ENCODE results near the gene FMN1.

Gene FMN1

DNA sequence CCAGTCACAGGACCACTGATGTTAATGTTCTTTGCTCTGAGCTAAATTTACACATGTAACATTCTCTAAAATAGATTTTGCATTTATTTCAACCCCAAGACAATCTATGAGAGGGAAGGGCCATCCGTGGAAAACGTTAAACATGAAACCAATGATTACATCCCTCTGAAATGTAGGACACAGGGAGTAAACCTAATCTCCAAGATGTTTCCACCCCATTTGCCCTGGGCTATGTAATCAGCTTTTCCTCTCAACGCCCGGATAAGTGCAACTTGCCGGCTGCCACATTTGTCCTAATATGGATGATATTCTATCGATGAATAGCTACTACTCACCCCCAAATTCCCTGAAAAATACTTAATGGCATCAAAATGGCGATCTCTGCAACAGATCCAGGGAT, 6.4 kb upstream of the FMN1 start:
- DNase-seq: no peak

DNA sequence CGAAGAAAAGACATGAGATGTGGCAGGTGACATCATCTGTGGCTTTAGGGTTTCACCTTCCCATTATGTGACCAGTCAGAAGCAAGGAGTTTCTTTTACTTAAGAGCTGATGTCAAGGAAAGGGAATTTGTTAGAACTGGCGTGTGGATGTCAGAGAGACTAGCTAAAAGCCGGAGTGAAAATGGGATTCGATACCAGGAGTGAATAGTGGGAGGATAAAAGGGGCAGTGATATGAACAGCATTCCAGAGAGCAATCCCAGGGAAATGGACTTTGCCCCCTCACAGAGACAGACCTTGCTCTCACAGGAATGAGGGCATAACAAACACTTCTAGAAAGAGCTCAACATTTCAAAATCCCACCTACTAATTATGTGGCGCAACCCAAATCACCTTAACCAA, 5.9 kb upstream of the FMN1 start:
- no peak for DNase-seq

DNA sequence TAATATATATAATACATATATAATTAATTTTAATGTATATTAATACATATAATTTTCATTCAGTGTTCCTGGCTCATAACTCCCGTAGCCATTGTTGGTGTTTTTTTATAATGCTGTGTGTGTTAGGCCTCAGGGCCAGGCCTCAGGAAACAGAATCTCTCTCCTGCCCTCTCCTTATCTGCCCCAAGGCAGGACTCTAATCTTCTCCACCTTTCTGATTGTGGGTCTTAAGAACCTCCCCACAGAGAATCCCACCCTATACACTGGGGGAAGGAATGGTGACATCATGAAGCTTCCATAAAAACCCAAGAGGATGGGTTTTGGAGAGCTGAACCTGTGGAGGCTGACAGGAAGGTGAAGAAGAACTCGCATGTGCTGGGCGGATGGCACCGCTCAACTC, 4.0 kb upstream of the FMN1 start:
- DNase-seq: no peak

DNA sequence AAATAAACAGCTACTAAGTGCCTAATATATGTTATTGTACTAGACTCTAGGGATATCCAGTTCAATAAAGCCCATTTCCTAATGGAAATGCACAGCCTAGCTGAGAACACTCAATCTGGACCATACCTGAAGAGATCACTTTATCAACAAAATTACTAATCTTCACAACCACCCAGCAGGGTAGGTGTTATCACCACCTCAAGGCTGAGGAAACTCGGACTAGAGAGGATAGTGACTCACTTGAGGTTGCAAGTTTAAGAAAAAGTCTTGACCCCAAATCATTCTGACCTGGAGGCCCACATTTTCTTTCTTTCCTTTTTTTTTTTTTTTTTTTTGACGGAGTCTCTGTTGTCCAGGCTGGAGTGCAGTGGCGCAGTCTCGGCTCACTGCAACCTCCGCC, 3.1 kb upstream of the FMN1 start:
- DNase-seq: no peak

DNA sequence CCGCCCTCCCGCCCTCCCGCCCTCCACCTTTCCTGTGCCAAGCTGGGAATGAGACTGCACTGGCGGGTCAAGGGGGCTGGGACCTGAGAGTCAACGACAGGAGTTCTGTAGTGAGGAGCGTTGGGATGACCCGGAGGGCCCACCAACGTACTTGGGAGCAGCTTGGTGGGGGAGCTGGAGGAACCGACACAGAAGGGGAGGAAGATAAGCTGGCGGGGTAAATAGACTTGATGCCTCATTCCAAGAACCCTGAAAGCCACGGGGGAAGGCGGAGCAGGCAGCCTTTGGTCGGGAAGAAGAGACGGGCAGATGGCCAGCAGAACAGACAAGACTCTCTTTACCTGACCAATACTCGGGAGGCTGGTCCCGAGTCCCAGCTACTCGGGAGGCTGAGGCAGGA, 277 bp downstream of the FMN1 start:
- peak; percentile 17 for DNase-seq

DNA sequence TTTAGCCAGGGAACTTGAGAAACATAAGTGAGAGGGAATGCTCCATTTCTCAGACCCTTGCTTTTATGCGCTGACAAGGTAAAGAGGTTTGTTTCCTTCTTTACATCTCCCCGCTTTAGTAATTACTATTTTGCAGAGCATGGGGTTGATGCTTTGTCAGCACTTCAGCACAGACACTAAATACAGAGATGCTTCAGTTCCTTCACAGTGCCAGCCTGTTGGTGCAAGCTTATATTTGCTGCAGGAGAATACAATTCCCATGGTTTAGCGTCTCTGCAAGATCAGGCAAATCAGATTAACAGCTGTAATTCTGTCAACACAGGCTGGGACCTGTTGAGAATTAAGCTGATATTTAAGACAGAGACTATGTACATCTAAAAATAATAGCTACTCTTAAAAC, 2.9 kb downstream of the FMN1 start:
- DNase-seq: no peak

DNA sequence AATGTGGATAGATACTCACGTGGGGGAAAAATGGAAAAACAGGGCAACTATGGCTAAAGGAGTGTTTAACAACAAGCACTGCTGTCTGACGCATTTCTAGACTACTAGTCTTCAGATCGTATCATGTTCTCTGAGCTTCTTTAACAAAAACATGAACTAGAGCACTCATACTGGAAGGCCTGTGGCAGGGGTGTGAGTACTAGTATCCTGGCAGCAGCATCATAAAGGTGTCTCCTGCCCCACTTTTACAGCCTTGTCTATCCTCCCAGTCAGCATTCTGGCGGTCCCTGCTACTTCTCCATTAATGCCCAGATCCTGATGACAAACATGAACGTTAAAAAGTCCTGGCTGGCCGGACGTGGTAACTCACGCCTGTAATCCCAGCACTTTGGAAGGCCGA, 4.0 kb downstream of the FMN1 start:
- no peak for DNase-seq

DNA sequence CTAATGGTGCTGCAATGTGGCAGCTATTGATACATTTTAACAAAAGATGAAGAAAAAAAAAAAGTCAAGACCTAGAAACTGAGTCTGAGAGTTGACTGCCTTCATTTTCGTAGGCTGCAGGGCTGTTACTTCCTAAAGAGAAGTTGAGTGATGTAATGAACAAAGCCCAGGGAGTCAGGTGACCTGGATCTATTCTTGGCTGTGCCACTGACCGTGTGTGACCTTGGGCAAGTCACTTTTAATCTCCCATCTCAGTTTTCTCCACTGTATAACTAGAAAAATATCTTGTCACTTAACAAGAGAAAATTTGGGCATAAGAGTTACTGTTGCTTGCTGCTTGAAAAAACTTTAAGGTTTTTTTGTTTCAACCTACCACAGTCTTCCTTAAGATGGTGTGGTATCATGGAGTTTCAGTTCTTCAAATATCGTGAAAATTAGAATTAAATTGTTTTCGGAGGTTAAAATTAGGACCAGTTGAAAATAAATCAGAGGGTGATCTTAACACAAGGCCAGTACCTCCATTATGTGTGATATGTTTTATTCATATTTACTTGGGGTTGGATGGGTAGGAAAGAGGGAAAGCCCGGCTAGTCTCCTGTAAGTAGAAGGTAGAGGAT, 5.8 kb downstream of the FMN1 start:
- DNase-seq: no peak

DNA sequence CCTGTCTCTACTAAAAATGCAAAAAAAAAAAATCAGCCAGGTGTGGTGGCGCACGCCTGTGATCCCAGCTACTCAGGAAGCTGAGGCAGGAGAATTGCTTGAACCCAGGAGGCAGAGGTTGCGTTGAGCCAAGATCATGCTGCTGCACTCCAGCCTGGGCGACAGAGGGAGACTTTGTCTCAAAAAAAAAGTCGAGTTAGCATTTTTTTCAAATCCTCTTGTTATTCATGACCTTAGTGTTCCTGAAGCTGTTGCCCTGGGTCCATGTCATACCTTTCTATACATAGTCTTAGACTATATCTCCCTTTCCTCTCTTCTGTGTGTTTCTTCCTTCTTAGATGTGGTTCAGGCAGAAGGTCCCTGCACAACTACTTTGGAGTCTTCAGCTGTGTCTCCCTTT, 6.4 kb downstream of the FMN1 start:
- no peak for DNase-seq

DNA sequence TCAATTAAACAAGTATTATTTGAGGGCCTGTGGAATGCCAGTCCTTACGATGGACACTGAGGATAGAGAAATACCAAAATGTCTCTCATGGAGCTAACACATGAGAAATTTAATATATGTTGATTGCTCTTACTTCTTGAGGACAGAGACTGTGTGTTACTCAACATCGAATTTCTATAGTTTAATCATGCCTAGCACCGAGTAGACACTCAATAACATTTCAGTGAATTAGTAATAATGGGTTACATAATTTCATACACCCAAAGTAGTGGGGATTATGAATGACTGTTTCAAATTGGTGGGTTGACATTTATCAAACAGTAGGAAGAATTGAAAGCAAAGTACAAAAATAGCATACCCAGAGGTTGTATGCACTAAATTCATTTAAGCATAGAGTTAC, 11.2 kb downstream of the FMN1 start:
- no peak for DNase-seq

DNA sequence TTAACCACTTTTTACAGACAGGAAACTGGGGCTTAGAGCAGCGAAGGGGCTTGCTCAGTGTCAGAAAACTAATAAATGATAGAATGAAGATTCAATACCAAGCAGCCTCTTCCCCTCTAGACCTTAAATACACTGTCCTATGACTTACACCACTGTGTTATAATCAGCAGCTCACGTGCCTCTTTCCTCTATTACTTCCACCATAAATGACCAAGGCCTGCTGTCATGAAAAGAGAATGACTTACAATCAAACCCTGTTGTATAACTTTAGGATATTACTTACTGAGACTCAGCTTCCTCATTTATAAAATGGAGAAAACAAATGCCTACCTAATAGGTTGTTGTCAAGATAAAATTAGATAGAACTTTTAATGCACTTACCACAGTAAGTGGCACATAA, 11.6 kb downstream of the FMN1 start:
- no peak for DNase-seq

DNA sequence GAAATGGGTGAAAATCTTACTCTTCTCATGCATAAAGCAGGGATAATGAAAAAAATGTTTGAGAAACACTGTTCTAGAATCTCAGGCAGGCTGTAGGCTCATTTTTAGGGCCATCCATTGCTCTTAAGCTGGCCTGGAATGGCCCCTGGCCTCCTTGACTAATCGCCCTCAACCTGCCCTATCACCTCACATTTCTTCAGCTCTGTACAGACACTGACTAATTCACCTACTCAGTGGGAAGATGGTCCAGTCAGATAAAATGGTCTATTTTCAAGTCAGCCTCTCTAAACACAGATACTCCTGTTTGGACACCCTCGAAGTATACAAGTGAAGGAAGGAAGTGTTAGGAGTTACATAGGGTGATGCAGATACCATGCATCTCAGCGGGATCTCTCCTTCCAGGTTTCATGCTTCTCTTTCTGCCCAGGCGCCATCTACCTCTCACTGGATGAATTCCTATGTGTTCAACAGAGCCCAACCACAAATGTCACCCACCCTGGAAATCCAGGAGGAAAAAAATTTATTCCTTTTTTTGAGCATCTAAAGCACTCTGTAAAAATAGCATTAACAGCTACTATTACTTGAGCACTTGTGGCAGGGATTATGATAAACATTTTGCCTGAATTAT, 12.1 kb downstream of the FMN1 start:
- no peak for DNase-seq

DNA sequence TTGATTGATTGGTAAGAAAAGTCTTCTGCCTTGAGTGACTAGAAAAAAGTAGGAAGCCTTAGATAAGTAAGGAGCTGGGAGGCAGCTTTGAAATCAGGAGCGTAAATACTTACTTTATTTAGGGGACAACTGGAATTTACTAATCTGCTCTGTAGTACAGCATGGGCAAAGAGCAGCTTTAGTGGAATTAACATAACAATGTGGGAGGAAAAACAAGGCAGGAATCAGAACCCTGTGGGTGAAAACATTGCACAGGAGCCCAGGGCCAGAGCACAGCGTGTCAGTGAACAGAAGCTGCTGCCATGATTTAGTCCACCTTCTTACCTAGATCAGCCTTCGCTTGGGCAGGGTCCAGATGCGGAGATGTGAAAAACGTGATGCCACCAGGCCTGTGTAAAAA, 14.6 kb downstream of the FMN1 start:
- DNase-seq: no peak

DNA sequence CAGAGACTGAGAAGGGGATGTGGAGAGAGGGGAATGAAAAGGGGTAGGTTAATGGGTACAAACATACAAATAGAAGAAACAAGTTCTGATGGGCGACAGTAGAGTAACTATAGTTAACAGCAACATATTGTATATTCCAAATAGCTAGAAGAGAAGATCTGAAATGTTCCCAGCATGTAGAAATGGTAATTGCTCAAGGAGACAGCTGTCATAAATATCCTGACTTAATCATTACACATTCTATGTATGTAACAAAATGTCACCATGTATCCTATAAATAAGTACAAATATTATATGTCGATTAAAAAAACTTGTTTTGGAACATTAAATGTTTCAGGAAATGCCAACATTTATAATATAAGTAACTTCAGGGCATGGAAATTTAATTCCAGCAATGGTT, 23.3 kb downstream of the FMN1 start:
- no peak for DNase-seq

DNA sequence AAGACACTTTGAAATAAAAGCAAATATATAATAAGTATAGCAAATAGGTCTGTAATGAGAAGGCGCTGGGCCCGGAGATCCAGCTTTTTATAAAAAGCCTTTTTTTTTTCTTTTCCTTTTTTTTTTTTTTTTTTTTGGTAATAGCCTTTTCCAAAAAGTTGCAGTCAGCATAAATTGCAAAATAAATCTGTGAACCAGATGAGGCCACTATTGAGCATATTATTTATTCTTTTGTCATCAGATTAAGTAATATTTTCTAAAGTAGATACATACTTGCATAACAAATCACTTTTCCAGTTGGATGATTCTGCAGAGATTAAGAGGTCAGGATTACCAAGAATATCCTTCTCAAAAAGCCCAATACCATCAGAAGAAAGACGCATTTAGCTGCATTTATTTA, 24.9 kb downstream of the FMN1 start:
- DNase-seq: no peak

DNA sequence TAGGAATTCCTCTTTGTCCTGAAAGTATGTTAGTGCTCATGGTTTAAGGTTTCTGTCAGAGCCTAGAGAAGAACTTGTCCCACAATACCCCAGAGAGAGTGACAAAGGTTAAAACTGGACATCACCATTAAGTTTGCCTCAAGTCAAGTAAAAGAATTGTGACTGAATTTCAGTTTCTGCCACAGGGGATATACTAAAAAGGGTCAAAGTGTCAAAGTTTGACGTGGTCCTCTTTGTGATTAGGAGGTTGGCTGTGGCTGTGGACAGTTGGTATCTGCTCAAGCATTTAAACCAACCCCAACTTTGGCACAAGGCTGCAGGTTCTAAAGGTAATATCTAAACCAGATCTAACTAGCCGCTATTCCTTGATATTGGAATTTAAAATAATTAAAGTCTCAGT, 26.1 kb downstream of the FMN1 start:
- DNase-seq: no peak

DNA sequence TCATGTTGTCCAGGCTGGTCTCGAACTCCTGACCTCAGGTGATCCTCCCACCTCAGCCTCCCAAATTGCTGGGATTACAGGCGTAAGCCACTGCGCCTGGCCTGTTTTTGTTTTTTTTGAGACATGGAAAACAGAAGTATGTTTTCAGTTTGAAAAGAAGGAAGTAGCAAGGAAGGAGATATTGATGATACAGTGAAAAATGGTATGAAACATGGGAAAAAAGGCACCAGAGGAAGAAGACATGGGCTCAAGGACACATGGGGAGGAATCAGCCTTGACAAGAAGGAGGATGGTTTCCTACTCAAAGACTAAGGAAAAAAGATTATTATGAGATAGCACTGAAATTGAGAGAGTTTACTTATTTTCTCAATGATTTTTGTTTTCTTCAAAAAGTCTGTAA, 30.7 kb downstream of the FMN1 start:
- no peak for DNase-seq

DNA sequence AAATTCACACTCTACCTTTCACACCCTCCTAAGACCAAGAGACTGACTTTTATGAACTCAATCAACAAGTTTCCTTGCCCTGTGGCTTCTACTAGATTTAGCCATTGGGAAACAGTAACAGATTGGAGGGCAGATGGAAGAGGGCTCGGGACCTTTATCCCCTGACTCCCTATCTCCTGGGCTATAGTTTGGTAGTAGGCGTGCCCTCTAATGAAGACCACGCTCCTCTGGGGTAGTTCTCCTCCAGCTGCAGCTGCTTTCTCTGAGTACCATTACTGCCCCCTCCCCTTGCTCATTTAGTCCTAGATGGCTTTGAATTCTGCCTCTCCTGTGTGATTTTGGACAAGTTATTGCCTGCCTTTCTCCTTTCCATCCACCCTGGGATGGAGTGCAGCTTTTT, 33.3 kb downstream of the FMN1 start:
- no peak for DNase-seq

DNA sequence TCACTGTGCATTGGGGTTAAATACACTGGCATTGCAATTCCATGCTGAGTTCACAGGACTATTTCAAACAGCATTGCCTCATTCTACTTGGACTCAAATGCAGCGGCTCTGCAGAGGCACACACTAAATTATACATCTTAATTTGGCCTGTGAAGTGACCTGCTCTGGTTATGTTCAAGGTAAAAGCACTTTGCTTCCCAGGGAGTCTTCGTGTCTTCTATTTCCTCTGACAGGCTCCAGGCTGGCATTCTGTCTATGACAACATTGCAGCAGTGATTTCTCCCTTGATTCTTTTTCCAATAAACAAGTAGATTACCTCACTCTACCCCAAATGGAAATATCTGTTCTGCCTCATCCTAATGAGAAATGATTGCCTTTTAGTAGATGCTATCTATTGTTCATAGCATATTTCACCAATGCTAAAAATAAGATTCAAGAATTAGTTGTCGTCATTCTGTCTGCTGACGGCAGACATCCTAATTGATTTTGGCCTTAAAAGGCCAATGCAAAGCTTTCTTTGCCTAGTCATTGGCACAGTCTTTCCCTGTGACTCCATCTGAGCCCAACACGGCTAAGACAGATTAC, 33.8 kb downstream of the FMN1 start:
- peak; percentile 10 for DNase-seq

DNA sequence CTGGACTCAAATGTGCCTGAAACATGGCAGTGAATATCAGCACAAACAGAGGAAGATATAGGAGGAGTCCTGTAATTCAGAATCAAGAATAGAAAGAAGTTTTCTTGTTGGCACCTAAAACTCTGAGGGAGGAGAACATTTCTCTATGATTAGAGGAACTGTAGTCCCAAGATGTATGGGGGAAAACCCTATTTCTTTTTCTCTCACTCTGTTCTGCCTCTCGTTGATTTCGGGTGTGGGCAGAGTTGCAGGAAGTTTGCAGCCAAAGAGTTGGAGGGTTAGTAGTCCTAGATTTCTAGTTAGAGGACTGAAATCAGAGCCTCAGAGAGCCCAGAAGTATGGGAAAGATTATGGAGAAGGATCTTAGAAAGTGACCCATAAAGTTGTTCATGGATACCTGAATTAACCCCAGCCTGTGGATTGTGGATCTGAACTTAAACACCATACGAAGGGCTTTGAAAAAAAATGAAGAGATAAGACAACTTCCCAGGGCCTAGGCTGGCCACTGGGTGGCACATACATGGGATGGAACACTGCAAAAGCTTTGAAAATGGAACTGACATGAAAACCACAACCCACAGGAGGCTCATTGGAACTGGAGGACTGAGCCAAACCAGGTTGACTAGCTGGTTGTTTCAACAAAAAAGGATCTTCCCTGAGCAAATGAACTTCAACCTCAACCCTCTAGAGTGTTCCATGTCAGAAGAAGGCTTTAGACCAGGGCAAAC, 34.6 kb downstream of the FMN1 start:
- no peak for DNase-seq

DNA sequence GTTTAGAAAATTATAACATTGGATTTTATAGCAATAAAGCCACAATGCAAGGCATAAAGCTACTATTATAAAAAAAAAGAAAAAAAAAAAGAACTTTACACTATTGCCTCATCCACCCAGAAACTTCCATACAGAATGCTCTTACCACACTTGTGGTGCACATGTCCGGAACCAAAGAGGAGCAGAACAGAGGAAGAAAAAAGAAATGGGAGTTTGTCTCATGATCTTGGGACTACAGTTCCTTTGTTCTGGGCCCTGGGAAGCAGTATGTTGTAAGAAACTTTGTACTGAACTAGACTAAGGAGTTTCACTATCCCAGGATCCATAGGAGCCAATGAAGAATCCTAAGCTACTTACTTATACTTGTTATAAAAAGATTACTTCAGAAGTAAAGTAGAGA, 36.1 kb downstream of the FMN1 start:
- no peak for DNase-seq

DNA sequence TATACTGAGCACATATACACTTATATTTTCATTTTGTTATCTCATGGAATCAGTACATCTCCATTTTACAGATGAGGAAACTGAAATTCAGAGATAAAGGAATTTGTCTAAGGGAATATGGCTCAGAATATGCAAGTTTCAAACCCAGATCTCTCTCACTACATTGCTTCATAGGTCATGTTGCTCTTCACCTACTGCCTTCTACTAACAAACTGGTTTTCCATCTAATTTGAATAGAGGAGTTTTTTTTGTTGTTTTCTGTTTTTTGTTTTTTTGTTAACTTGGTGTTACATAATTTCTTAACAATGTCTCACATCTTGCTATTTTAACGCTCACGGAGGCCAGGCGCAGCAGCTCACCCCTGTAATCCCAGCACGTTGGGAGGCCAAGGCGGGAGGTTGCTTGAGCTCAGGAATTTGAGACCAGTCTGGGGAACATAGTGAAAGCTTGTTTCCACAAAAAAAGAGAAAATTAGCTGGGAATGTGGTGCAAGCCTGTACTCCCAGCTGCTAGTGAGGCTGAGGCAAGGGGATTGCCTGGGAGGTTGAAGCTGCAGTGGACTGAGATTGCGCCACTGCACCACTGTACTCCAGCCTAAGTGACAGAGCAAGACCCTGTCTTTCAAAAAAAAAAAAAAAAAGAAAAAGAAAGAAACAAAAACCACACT, 37.0 kb downstream of the FMN1 start:
- no peak for DNase-seq

DNA sequence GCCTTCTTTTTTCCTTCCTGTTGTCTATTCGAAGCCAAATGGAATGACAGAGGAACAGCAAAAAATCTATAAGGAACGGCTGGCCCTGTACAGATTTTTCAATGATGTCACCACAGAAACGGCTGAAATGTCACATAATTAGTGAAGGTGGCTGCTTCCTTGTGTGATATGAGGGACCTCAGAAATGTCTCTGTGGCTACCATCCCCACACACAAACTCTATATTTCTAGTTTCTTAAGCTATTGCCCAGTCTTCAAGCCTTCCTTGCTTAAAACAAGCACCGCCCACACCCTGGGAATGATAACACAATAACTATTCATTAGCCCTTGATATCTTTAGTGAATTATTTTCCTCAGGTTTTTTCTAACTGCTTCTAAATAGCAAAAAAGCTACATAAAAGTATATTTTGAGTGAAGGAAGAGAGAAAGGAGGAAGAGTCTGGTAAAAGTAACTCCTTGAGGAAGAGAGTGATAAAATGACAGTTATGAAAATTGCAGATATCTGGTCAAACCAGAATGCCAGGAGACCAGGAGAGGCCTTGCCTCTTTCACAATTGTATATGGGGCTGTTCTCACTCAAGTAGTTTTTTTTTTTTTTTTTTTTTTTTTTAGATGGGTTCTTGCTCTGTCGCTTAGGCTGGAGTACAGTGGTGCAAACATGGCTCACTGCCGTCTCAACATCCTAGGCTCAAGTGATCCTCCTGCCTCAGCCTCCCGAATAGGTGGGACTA, 38.7 kb downstream of the FMN1 start:
- DNase-seq: no peak
